CD4-positive, alpha-beta T cell treated with Interferon alpha-2 for 1 hour (primary cell): ENCODE measurements around the gene STPG2.

Experiments used
- DNase-seq, 2 donors: peaks; one replicate each; pipeline ENCODE4 v3.0.0-alpha.2; 2020 to 2022

The STPG2 gene

DNA sequence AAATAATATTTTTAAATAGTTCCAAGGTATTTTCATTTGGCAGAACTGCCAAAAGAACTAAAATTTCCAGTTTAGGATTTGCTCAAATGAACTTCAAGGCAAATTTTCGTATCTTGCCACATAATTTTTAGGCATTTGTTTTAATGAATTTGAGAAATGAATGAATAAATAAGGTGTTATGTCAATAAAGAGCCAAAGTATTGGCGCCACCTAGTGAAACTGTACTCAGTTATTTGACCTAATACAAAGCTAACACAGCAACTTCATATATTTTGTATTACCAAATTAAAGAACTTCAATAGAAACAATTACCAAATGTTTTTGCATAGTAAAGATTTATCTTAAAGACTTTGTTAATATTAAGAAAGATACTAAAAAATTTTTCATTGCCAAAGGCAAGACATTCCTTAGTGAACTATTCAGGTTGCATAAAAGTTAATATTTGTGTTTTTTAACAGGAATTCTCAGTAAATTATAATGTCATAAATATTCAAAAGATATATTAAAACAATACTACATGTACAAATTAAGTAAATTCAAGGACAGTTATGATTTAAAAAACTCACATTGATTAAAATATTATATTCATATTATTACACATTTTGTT lies 50.3 kb downstream of the STPG2 start:
- peak in 1 of 2 donors; percentile 7 for DNase-seq

GRCh38 chr4:98081936-98082335 lies 61.3 kb downstream of the STPG2 start:
- DNase-seq = no peak

GRCh38 chr4:98068495-98068894 lies 74.8 kb downstream of the STPG2 start:
- no peak for DNase-seq

GRCh38 chr4:98055800-98056501 lies 87.3 kb downstream of the STPG2 start:
- no peak for DNase-seq

DNA sequence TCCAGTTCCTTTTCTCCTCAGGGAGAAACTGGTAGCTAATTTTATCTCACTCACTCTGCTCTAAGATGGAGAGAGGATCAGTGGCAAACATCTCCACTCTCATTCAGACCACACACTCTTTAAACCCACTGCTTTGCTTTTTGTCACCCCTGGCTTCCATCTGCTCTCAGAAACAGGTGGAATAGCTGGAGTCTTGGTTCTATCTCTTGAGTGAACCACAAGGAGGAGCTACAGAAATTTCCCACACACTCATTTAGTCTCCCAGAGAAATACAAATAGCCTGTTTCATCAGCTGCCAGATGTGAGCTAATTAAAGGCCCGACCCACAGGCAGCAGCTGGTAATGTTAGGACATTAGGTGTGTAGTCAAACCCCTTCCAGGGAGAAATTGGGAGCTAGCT lies 96.6 kb downstream of the STPG2 start:
- no peak for DNase-seq

DNA sequence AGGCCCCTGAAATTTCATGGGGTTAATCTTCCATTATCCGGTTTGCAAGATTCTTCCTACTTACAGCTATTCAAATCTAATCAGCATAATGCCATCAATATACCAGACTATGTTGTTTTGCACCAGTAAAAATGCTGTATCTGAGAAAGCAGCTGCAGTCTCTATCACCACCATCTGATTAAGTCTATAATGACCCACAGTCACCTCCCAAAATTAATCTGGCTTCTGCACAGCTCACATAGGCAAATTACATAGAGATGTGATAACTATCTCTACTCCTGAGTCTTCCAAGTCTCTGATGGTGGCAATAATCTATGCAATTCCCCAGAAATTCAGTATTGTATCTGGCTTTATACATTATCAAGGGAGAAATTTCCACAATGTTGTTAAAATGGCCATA lies 113.2 kb downstream of the STPG2 start:
- DNase-seq = no peak

- DNase-seq = no peak
These were observed 115.4 kb downstream of the STPG2 start for GRCh38 chr4:98027827-98028226.

DNA sequence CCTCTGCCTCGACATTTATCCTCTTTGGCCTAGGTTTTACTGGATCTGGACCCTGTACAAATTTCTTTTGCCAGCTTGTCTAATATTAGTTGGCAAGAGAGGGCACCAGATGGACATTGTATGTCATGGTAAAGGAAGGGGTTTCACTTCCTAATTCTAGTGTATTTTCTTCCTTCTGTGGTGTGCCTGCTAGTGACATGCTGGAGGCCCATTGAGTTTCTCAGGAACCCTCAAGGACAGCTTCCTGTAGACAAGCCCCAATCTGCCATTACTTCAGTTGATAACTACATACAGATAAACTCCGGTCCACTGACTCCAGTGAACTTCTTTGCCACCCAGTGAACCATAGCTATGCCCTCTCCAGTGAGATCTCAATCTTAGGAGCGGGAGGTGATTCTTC lies 116.9 kb downstream of the STPG2 start:
- DNase-seq = no peak

- DNase-seq = no peak
These were observed 136.4 kb downstream of the STPG2 start for GRCh38 chr4:98006814-98007412.

DNA sequence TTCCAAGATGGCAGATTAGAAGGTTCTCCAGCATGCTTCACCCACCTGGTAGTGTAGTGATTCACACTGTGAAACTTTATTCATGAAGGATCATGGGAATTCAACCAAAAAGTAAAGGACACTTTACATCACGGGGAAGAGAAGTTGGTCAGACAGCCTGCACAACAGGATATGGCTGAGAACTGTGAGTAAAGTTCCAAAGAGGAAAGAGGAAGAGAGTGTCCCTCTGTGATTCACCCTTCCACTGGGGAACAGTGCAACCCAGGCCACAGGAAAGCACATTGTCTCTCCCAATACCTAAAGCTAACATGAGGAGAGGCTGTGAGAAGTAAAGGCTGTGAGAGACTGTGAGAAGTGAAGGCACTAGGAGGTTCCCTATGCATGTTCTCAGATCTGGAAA lies 137.2 kb downstream of the STPG2 start:
- DNase-seq = no peak

- DNase-seq = no peak
These were observed 142.3 kb downstream of the STPG2 start for GRCh38 chr4:98000940-98001339.

- no peak for DNase-seq
These were observed 145.1 kb downstream of the STPG2 start for GRCh38 chr4:97998203-97998602.

DNA sequence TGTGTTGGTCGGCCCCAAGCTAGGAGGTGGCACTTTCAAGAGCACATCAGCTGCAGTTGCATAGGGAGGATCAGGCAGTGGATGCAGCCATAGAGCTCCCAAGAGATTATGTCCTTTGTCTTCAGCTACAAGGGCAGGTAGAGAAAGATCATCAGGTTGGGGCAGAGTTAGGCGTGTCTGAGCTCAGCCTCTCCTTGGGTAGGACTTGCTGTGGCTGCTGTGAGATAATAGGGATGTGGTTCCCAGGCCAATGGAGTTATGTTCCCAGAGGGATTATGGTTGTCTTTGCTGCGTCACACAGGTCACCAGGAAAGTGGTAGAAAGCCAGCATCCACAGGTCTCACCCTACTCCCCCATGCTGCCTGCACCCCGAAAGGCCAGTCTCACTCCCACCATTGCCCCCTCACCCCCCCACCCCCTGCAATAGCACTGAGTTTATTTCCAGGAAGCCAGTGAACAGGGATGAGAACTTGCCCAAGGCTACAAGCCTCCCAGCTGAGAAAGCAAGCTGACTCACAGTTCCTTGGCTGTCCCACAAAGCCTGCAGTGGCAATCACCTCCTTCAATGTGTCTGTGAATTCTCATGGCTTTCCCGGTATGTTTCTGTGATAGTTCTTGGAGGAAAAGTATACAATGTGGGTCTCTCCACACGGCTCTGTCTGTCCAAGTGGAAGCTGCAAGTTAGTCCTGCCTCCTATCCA lies 148.4 kb downstream of the STPG2 start:
- DNase-seq = no peak

DNA sequence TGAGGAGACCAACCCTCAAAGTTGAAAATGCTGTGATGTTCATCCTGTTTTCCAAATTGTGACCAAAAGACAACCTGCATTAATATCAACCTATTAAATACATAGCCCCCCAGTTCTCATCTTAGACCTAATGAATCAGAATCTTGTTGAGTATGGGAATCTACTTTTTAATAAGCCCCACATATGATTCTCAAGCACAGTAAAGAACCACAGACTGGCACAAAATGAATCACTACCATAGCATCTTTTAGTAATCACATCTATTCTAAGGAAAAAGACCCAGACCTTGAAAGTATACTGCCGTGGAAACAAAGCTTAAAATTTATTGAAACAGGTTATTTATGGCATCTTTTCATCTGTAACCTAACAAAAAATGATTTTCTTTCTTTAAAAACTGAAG lies 152.9 kb downstream of the STPG2 start:
- no peak for DNase-seq

GRCh38 chr4:97987019-97987648 lies 156.1 kb downstream of the STPG2 start:
- DNase-seq = no peak

- DNase-seq = no peak
These were observed 158.6 kb downstream of the STPG2 start for GRCh38 chr4:97984545-97985131.

DNA sequence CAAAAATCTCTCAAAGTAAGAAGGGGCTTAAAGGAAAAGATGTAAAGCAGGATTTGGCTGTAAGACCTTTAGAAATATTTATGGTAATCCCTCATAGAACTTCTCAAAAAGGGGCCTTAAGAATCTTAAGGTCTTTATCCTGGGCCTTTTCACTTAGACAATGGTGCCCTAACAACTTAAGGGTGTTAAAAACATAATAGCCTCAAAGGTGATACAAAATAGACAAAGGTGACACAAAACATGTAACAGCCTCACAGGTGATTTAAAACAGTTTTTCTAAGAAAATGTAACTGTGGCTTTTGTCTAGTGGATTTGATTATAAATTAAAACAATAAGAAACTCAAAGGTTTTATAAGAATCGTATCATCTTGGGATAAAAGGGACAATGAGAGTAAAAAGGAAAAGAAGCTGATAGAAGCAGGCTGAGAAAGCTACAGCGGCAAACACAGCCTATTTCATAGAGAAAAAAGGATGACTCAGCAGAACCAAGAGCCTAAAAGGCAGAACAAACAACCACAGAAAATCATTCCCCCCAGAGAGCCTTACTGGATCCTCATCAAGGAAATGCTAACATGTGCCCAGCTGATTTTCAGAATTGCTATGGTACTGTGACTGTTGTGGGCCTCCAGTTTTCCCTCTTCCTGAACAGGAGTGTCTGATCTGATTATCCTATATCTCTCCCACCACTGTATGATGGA lies 164.3 kb downstream of the STPG2 start:
- DNase-seq = no peak

DNA sequence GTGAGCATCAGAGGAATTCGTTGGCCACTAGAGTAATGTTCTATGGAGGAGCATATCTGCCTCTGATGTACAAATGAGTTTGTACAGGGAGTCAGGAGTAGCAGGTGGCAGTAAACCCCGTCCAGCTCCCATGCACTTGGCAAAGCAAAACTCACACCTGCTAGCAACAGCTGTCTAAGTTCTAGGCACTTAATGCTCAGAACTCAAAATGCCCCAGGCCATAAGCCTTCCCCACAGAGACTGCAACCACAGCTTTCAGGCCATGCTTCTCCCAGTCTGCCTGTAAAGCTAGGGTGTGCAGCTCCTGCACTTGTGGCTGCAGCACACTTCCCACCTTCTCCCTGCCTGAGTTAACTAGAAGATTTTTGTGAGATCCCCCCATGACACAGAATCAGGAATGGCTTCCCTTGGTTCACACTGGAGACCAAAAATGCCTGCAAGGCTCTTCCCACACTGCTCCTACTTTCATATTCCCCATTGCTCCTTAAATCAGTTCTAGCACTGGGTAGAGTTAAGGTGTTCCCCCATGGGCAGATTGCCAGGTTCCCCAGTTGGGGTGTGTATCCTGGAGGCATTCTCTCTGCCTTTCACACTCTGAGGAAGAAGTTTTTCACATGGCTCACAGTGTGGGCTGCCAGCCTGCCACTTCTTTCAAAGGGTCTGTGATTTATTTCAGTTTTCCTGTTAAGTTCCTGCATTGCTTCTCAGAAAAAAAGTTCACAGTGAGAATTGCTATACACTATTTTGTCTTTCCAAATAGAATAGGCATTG lies 189.9 kb downstream of the STPG2 start:
- DNase-seq = no peak

DNA sequence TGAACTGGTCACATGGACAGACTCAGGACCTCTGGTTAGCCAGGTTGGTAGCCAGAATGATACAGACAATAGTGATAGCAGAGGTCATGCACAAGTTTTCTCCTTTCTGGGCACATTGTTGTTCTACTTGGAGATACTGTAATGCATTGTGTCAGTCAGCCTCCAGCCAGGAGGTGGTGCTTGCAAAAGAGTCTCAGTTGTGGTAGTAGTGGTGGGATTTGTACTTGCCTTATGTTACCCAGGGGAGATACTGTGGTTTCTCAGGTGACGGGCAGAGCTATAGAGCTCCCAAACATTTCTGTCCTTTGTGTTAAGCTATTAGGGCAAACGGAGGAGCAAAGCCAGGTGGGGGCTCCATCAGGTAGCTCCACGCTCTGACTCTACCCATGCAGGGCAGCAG lies 190.5 kb downstream of the STPG2 start:
- DNase-seq = no peak

DNA sequence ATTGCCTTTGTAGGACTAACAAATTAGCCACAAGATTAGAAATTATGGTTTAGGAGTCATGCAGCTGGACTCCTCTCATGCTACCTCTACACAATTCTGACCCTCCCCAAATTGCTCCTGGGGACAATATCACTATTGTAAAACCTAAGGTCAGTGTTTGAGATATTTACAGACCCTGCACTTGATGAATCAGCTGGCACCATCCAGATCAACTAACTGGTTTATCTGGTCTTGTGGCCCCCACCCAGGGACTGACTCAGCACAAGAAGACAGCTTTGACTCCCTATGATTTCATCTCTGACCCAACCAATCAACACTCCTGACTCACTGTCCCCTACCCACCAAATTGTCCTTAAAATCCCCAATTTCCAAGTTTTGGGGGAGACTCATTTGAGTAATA lies 192.4 kb downstream of the STPG2 start:
- DNase-seq = no peak

- DNase-seq = no peak
These were observed 200.3 kb downstream of the STPG2 start for GRCh38 chr4:97942951-97943350.

DNA sequence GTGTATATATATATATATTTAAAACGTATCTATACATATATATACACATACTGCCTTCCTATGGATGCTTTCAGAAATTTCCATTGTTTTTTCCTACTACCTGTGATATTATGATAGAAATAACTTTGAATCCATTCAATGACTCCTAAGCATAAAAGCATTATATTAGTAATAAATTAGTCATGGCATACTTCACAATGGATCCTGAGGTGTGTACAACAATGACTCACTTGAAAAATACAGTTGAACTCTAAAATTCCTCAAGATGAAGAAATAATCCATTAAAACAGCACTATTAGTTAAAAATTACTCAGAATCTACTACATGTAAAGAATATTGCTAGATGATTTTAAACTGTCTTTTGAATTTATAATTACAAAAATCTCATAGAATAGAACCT lies 201.1 kb downstream of the STPG2 start:
- DNase-seq = no peak
